IMR-90 (cell line): Measurements from ENCODE around the gene CSNK2B. TPM values are rescaled to one million over a fixed set of nuclear protein-coding genes. Genes with fewer than 3 reads are reported as not detected.

Experiments
- ATAC-seq: fragments of 200-7000 bp; cut with Tn5 transposase; 2 replicates; pipeline ENCODE4 v1.9.1; 2020; ENCODE audit warnings: low read depth, mild to moderate bottlenecking, moderate library complexity
- BruUV-seq: library from RNA; stranded (reverse); fragments of 400-500 nt; replicated peaks from 2 replicates; lab custom pipeline; 2021; lab: Mats Ljungman, UMichigan
- CTCF ChIA-PET: fragments of 300-600 bp; formaldehyde crosslinking; extraction: SDS; loops from one replicate; lab custom pipeline; 2021; ENCODE audit warnings: antibody characterized with exemption; lab: Yijun Ruan, JAX
- POLR2A ChIA-PET: fragments of 300-600 bp; sonication (Branson Sonifier 250); formaldehyde crosslinking; loops from one replicate; lab custom pipeline; 2022; ENCODE audit warnings: antibody characterized with exemption; ENCODE audit not compliant: unreplicated experiment; lab: Charles Lee
- DNase-seq: peaks from one replicate; pipeline ENCODE4 v3.0.0; 2013
- H2AFZ ChIP-seq: replicated peaks from 2 replicates; pipeline ENCODE3; 2013; ENCODE audit warnings: low read length, mild to moderate bottlenecking; ENCODE audit not compliant: poor library complexity
- H2AK5ac ChIP-seq: 2 replicates; pipeline ENCODE4 v1.6.1; 2013; ENCODE audit warnings: low read depth, low read length, inconsistent platforms
- H2AK9ac ChIP-seq: replicated peaks from 2 replicates; pipeline ENCODE3; 2013; ENCODE audit warnings: mild to moderate bottlenecking, low read depth, low read length, moderate library complexity; ENCODE audit not compliant: poor library complexity
- H2BK120ac ChIP-seq: 2 replicates; pipeline ENCODE4 v1.6.1; 2013; ENCODE audit warnings: low read depth, low read length, inconsistent platforms
- H2BK15ac ChIP-seq: 3 replicates; pipeline ENCODE4 v1.6.1; 2013; ENCODE audit warnings: low read depth, low read length, inconsistent platforms
- H2BK20ac ChIP-seq: 2 replicates; pipeline ENCODE4 v1.6.1; 2013; ENCODE audit warnings: low read depth, mild to moderate bottlenecking, inconsistent platforms, low read length, moderate library complexity
- H2BK5ac ChIP-seq: 2 replicates; pipeline ENCODE4 v1.6.1; 2013; ENCODE audit warnings: mild to moderate bottlenecking, low read depth, low read length, inconsistent platforms; ENCODE audit not compliant: poor library complexity, severe bottlenecking
- H3K14ac ChIP-seq: replicated peaks from 2 replicates; pipeline ENCODE4 v1.6.1; 2013; ENCODE audit warnings: low read depth, low read length, inconsistent platforms
- H3K18ac ChIP-seq: 2 replicates; pipeline ENCODE4 v1.6.1; 2013; ENCODE audit warnings: low read depth, low read length, control low read depth
- H3K23ac ChIP-seq: 2 replicates; pipeline ENCODE4 v1.6.1; 2013; ENCODE audit warnings: low read depth, low read length, inconsistent platforms
- H3K27ac ChIP-seq: 2 replicates; pipeline ENCODE4 v1.5.1; 2013; ENCODE audit warnings: mild to moderate bottlenecking, control low read depth, low read length; ENCODE audit not compliant: insufficient read depth
- H3K27me3 ChIP-seq: 2 replicates; pipeline ENCODE4 v1.6.1; 2013; ENCODE audit warnings: low read length; ENCODE audit not compliant: control insufficient read depth, insufficient read depth
- H3K36me3 ChIP-seq: 2 replicates; pipeline ENCODE4 v1.6.1; 2013; ENCODE audit warnings: low read length, mixed read lengths; ENCODE audit not compliant: control insufficient read depth, insufficient read depth
- H3K4ac ChIP-seq: 2 replicates; pipeline ENCODE4 v1.6.1; 2013; ENCODE audit warnings: low read depth, low read length, inconsistent platforms
- H3K4me1 ChIP-seq: 2 replicates; pipeline ENCODE4 v1.6.1; 2013; ENCODE audit warnings: low read length, mixed read lengths; ENCODE audit not compliant: control insufficient read depth, insufficient read depth
- H3K4me2 ChIP-seq: 2 replicates; pipeline ENCODE4 v1.6.1; 2013; ENCODE audit warnings: low read depth, mild to moderate bottlenecking, control low read depth, low read length, moderate library complexity
- H3K4me3 ChIP-seq: 2 replicates; pipeline ENCODE4 v1.5.1; 2013; ENCODE audit warnings: low read depth, mild to moderate bottlenecking, control low read depth, low read length, moderate library complexity; ENCODE audit not compliant: insufficient read depth
- H3K56ac ChIP-seq: 2 replicates; pipeline ENCODE4 v1.6.1; 2013; ENCODE audit warnings: low read length, inconsistent platforms; ENCODE audit not compliant: insufficient read depth; ENCODE audit errors: extremely low read depth
- H3K79me1 ChIP-seq, 2 experiments: 2 replicates each; pipeline ENCODE4 v1.6.1; 2013; ENCODE audit warnings: low read length in 2 of 2, inconsistent platforms in 1 of 2, low read depth in 1 of 2
- H3K9ac ChIP-seq: 2 replicates; pipeline ENCODE4 v1.6.1; 2013; ENCODE audit warnings: low read depth, low read length, control low read depth
- H3K9me1 ChIP-seq: 2 replicates; pipeline ENCODE4 v1.6.1; 2013; ENCODE audit warnings: low read length, inconsistent platforms; ENCODE audit not compliant: insufficient read depth
- H3K9me3 ChIP-seq: 2 replicates; pipeline ENCODE4 v1.6.1; 2013; ENCODE audit warnings: low read length; ENCODE audit not compliant: control insufficient read depth, insufficient read depth
- H4K20me1 ChIP-seq: 2 replicates; pipeline ENCODE4 v1.6.1; 2013; ENCODE audit warnings: low read length, inconsistent platforms; ENCODE audit not compliant: insufficient read depth
- H4K5ac ChIP-seq: 2 replicates; pipeline ENCODE4 v1.6.1; 2013; ENCODE audit warnings: mild to moderate bottlenecking, low read depth, low read length, control low read depth
- H4K8ac ChIP-seq, 2 experiments: 2 replicates each; pipeline ENCODE4 v1.6.1; 2013; ENCODE audit warnings: low read depth in 2 of 2, low read length in 2 of 2, control low read depth in 1 of 2, inconsistent platforms in 1 of 2
- H4K91ac ChIP-seq: 2 replicates; pipeline ENCODE4 v1.6.1; 2013; ENCODE audit warnings: low read depth, low read length, inconsistent platforms; ENCODE audit not compliant: insufficient read depth
- BHLHE40 ChIP-seq: fragments of 150-350 bp; IDR thresholded peaks from 2 replicates; pipeline ENCODE4 v1.6.1; 2016; ENCODE audit warnings: mild to moderate bottlenecking, low read depth, low read length
- CEBPB ChIP-seq: IDR thresholded peaks from 2 replicates; pipeline ENCODE4 v1.6.1; 2012; ENCODE audit warnings: low read depth, low read length, improper control_type of control experiment
- CHD1 ChIP-seq: IDR thresholded peaks from 2 replicates; pipeline ENCODE4 v1.6.1; 2012; ENCODE audit warnings: low read depth, low read length, improper control_type of control experiment
- FOS ChIP-seq: fragments of 150-350 bp; IDR thresholded peaks from 2 replicates; pipeline ENCODE4 v1.6.1; 2016; ENCODE audit warnings: low read depth, low read length
- MAFK ChIP-seq: IDR thresholded peaks from 2 replicates; pipeline ENCODE4 v1.6.1; 2012; ENCODE audit warnings: low read depth, low read length, improper control_type of control experiment
- MAZ ChIP-seq: IDR thresholded peaks from 2 replicates; pipeline ENCODE4 v1.6.1; 2012; ENCODE audit warnings: low read depth, mild to moderate bottlenecking, low read length, improper control_type of control experiment, moderate library complexity, borderline replicate concordance
- MXI1 ChIP-seq: IDR thresholded peaks from 2 replicates; pipeline ENCODE4 v1.6.1; 2012; ENCODE audit warnings: low read depth, mild to moderate bottlenecking, low read length, moderate library complexity, borderline replicate concordance
- NFE2L2 ChIP-seq: fragments of 150-350 bp; IDR thresholded peaks from 2 replicates; pipeline ENCODE4 v1.6.1; 2016; ENCODE audit warnings: low read depth, mild to moderate bottlenecking, low read length
- POLR2A ChIP-seq: IDR thresholded peaks from 2 replicates; pipeline ENCODE4 v1.6.1; 2012; ENCODE audit warnings: mild to moderate bottlenecking, low read depth, low read length
- RAD21 ChIP-seq: IDR thresholded peaks from 2 replicates; pipeline ENCODE4 v1.6.1; 2012; ENCODE audit warnings: low read length, improper control_type of control experiment
- RCOR1 ChIP-seq: IDR thresholded peaks from 2 replicates; pipeline ENCODE4 v1.6.1; 2012; ENCODE audit warnings: mild to moderate bottlenecking, low read length, improper control_type of control experiment; ENCODE audit not compliant: insufficient replicate concordance
- RFX5 ChIP-seq: IDR thresholded peaks from 2 replicates; pipeline ENCODE4 v1.8.0; 2012; ENCODE audit warnings: low read depth, mild to moderate bottlenecking, low read length, moderate library complexity
- SMC3 ChIP-seq: fragments of 150-350 bp; IDR thresholded peaks from 2 replicates; pipeline ENCODE4 v1.6.1; 2016; ENCODE audit warnings: low read depth, mild to moderate bottlenecking, antibody characterized with exemption, low read length, moderate library complexity
- WGBS, 2 experiments: methylation state at CpG; one replicate each; pipeline versions ENCODE4 v1.1.5 to v1.1.7; 2013; ENCODE audit warnings: missing lambda C conversion rate in 2 of 2; ENCODE audit not compliant: insufficient read length in 1 of 2; ENCODE audit errors: extremely low coverage in 2 of 2; 5-methylcytosine and 5-hydroxymethylcytosine counted together
- dilution Hi-C: fragments of 300-500 bp; cut with HindIII; formaldehyde crosslinking; loops from one replicate; pipeline ENCODE4 v1.14.3; 2018; ENCODE audit warnings: low sequenced_read_pairs; ENCODE audit not compliant: unreplicated experiment
- in situ Hi-C: fragments of 300-500 bp; cut with MboI; formaldehyde crosslinking; loops from 3 replicates; pipeline ENCODE4 v1.14.3; 2019; ENCODE audit warnings: low sequenced_read_pairs, inconsistent platforms, mixed read lengths
- intact Hi-C: fragments of 100-400 bp; cut with micrococcal nuclease; formaldehyde crosslinking; loops from 2 replicates; pipeline ENCODE4 v1.10.0; 2022
- polyA plus RNA-seq, 3 experiments: library from polyadenylated mRNA; depleted of rRNA; stranded (reverse); fragments of >200 nt; gene quantifications; 2 replicates each; pipeline ENCODE4 v1.2.3, GENCODE V29; 2012; ENCODE audit warnings: low replicate concordance in 1 of 3
- total RNA-seq: library from RNA; depleted of rRNA; stranded (reverse); fragments of >200 nt; gene quantifications from 2 replicates; pipeline ENCODE4 v1.2.3, GENCODE V29; 2012
- TF ChIP-seq, protein P1 (sequence below): fragments of 150-350 bp; IDR thresholded peaks from 2 replicates; pipeline ENCODE4 v1.6.1; 2016; ENCODE audit warnings: low read depth, mild to moderate bottlenecking, low read length, moderate library complexity, borderline replicate concordance
- TF ChIP-seq, protein P2 (sequence below): conservative IDR thresholded peaks from 2 replicates; pipeline ENCODE4 v1.5.1; 2012; ENCODE audit warnings: mild to moderate bottlenecking, low read depth, low read length, improper control_type of control experiment
- TF ChIP-seq, protein P3 (sequence below): fragments of 150-350 bp; IDR thresholded peaks from 2 replicates; pipeline ENCODE4 v1.6.1; 2017; ENCODE audit warnings: mild to moderate bottlenecking, antibody characterized with exemption, low read length, low read depth

Gene CSNK2B
- total and polyA plus RNA-seq, 2 of the 4 experiments (the other 2 are of a cell fraction): 194 to 240 TPM

DNA sequence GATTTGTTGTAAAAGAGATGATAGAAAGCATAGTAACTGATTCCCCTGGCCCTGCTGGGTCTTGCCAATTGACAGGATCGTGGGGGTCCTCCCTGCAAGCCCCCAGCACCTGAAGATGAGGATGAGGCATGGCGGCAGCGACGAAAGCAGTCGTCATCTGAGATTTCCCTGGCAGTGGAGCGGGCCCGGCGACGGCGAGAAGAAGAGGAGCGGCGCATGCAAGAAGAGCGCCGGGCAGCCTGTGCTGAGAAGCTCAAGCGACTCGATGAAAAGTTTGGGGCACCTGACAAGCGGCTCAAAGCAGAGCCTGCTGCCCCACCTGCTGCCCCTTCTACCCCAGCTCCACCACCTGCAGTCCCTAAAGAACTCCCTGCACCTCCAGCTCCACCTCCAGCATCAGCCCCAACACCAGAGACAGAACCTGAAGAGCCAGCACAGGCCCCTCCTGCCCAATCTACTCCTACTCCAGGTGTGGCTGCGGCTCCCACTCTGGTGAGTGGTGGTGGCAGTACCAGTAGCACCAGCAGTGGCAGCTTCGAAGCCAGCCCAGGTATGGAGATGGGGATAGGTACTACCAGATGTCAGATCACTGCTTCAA lies 38.1 kb upstream of the CSNK2B start:
- 96% methylated on average over 12 of the region's 19 CpGs; no CpG with 5 or more reads in 1 of the 2 experiments for WGBS, 2 experiments
- BruUV-seq: no TSS peak
- no peaks in the 10 kb centered on the region for H3K4me1 ChIP-seq

More for the DNA sequence above, 38.1 kb upstream of the CSNK2B start:
- Histone ChIP-seq H3K4me2 (no peak overlapping the region), H3K4ac (no peak overlapping the region), H4K20me1 (peaks cover 38% of the 10 kb centered on the region), H2BK15ac (no peak overlapping the region), H3K79me1 (peaks cover 30 to 73% of the 10 kb centered on the region in 2 experiments), H3K9me3 (no peaks in the 10 kb centered on the region), H3K9me1 (peaks cover 6% of the 10 kb centered on the region), H4K91ac (no peak overlapping the region), H4K5ac (no peak overlapping the region), H2BK5ac (no peak overlapping the region), H2AK5ac (no peak overlapping the region), H3K4me3 (no peak overlapping the region), H3K23ac (no peak overlapping the region), H4K8ac (no peak overlapping the region), H2BK120ac (no peak overlapping the region), H3K56ac (no peak overlapping the region), H3K27ac (no peak overlapping the region), H3K18ac (no peak overlapping the region), H3K36me3 (peaks cover 92% of the 10 kb centered on the region), H2AFZ (no peak overlapping the region), H3K14ac (no peak overlapping the region), H2BK20ac (no peak overlapping the region), H3K27me3 (no peaks in the 10 kb centered on the region), H3K9ac (no peak overlapping the region), H2AK9ac (no peak overlapping the region)
- DNase-seq (no peak), ATAC-seq (no peak)
- CTCF ChIA-PET: no interaction called here
- dilution Hi-C loops: no loop called here
- TF ChIP-seq BHLHE40: no peak
- no peak for TF ChIP-seq POLR2A
- no peak for TF ChIP-seq RCOR1
- no peak for TF ChIP-seq SMC3
- TF ChIP-seq CEBPB: no peak
- no peak for TF ChIP-seq MAZ
- no peak for TF ChIP-seq CHD1
- TF ChIP-seq RFX5: no peak
- TF ChIP-seq, protein P1, sequence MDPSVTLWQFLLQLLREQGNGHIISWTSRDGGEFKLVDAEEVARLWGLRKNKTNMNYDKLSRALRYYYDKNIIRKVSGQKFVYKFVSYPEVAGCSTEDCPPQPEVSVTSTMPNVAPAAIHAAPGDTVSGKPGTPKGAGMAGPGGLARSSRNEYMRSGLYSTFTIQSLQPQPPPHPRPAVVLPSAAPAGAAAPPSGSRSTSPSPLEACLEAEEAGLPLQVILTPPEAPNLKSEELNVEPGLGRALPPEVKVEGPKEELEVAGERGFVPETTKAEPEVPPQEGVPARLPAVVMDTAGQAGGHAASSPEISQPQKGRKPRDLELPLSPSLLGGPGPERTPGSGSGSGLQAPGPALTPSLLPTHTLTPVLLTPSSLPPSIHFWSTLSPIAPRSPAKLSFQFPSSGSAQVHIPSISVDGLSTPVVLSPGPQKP: no peak
- TF ChIP-seq NFE2L2: no peak
- no peak for TF ChIP-seq MXI1
- TF ChIP-seq MAFK: no peak
- TF ChIP-seq, protein P2, sequence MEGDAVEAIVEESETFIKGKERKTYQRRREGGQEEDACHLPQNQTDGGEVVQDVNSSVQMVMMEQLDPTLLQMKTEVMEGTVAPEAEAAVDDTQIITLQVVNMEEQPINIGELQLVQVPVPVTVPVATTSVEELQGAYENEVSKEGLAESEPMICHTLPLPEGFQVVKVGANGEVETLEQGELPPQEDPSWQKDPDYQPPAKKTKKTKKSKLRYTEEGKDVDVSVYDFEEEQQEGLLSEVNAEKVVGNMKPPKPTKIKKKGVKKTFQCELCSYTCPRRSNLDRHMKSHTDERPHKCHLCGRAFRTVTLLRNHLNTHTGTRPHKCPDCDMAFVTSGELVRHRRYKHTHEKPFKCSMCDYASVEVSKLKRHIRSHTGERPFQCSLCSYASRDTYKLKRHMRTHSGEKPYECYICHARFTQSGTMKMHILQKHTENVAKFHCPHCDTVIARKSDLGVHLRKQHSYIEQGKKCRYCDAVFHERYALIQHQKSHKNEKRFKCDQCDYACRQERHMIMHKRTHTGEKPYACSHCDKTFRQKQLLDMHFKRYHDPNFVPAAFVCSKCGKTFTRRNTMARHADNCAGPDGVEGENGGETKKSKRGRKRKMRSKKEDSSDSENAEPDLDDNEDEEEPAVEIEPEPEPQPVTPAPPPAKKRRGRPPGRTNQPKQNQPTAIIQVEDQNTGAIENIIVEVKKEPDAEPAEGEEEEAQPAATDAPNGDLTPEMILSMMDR: no peak
- no peak for TF ChIP-seq FOS
- TF ChIP-seq RAD21: no peak
- TF ChIP-seq, protein P3, sequence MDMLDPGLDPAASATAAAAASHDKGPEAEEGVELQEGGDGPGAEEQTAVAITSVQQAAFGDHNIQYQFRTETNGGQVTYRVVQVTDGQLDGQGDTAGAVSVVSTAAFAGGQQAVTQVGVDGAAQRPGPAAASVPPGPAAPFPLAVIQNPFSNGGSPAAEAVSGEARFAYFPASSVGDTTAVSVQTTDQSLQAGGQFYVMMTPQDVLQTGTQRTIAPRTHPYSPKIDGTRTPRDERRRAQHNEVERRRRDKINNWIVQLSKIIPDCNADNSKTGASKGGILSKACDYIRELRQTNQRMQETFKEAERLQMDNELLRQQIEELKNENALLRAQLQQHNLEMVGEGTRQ: no peak
- intact Hi-C loops: no loop called here
- in situ Hi-C loops: no loop called here
- POLR2A ChIA-PET: interaction anchor here (0.6 kb wide), 1 partner anchor 181 kb away, joined by 3 read pairs; no protein-coding TSS in a partner anchor
